HG03064 (cell line): ENCODE results near the gene DGCR2.
"Not testable (repeated sequence)": the region's sequence is repeated elsewhere in the genome, so short reads cannot be mapped to it uniquely, and the experiment has no call there.

Experiments used
- ATAC-seq: cut with Tn5 transposase; IDR thresholded peaks from one replicate; pipeline ENCODE4 v1.9.1; 2021; ENCODE audit warnings: low read depth; ENCODE audit not compliant: unreplicated experiment

The DGCR2 gene

DNA sequence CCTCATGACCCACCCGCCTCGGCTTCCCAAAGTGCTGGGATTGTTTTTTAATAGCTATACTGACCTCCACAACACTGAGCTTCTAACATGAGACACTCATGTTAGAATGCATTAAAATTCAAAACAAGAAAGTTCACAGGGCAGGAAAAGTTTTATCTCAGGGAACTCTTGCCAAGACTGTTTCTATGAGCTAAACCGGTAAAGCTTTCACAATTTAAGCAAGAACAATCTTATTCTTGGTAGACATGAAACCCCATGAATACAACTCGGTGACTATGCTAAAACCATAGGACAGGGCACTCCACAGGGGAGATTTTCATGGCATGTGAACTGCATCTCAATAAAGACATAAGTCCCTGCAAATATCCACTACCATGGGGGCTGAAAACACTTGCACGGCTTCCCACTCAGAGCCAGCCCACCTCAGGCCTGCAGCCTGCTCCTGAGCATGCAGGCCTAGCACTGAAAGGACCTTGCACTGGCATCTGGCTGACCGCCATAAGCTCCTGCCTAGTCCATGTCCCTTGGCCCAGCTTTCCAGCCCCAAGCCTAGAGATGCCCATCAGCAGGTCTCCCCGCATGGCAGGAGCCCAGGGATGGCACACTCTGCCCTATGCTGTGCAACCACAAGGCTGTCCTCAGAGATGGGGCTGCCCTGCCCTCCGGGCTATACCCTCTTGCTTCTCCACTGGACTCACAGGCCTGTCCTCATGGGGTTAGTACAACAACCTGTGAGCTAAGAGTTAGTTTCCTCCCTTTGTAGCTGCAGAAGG, 58.4 kb downstream of the DGCR2 start:
- no peak for ATAC-seq

DNA sequence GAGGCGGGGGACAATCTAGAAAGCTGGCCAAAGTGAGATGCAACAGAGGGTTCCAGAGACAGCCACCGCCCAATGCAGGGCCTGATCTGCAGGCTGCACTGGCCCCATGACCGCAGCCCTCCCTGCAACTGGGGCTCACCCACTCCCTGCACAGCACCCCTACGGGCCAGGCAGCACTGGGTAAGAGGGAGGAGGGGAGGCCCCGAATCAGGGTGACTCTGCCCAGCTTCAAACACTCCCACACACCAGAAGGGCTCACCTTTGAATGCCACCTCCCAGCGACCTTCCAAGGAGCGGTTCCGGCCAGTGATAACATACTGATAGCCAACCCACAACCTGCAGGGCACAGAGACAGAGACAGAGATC, 59.3 kb downstream of the DGCR2 start:
- no peak for ATAC-seq

DNA sequence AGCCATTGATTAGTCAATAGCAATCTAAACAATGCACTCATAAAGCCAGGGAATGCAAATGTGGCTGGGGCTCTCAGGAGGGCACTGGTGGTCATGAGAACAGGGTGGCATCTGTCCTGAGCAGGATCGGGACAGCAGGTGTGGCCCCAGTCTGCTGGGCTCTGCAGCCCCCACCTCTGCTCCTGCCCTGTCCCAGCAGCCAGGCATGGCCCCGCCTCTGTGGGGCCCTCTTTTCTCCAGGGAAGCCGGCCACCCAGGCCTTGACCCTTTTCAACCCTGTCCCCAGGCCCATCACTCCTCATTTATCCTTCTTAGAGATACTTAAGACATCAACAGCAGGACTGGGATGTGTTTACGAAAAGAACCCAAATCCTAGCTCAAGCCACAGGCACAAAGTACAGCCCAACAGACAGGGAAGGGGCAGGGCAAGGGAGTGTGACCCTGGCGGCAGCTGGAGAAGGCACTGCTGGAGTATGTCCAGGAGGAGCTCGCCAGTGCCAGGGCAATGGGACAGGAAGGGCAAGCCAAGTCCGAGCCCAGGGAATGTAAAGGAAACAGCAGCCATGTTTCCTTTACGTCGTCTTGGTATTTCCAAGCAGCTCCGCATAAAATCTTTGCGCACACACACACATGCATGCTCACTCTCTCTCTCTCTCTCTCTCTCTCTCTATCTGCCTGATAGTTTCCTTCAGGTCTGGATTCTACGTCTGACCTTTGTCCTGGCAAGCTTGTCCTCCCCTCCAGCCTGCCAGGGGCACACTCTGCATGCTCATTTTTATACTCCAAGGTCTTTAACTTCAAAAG, 59.9 kb downstream of the DGCR2 start:
- ATAC-seq, result no peak

DNA sequence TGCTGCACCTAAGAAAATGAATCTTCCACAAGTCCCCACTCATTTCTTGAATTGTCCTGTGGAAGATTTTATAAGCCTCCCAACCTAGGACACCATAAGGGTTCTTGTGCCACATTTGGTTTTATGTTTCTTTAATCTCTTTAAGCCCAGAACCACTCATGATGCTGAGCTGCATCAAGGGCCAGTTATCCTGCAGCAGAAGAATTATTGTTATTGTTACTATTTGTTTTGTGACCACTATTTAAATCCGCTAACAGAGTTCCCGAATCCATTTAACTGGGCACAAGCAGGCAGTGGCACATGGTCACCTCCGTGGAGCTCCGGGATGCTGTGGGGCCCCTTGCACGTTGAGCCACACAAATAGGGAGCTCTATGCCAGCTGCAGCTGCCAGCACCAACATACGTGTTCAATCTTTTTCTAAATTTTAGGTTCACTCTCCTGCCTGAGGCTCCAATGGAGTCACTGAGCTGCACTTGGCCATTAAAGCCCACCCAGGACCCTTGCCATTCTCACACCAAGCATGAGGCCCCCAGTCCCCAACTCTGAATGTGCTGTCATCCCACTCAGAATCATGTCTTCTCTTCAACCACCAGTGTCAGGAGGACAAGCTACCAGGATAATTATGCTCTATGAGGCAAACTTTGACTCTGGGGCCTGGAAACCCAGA, 60.6 kb downstream of the DGCR2 start:
- ATAC-seq, result no peak

DNA sequence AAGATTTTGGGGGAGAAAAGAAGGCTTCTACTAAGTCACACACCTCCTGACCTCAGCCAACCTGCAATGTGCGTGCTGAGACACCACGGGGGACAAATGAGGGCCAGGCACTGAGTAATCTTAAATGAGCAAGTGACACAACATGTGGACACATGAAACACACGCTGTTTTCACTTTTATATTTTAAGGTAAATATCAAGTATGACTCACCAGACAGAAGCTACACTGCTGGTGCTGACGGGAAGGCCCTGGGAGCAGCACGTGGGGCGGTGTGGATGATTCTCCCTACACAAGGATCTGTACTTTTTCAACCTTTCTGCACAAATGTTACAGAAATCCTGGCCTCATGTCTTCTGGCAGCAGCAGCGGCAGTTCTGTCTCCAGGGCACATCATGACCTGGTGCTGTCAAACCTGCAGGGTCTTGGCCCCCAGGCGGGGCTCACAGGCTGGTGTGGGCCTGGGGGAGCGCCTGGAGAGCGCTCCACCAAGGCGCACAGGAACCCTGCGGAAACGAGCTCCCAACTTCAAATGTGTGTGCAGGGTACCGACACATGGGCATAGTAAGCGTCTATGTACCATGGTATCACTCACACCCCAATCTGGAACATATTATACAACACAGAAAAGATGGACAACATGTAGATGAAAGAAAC, 61.7 kb downstream of the DGCR2 start:
- no peak for ATAC-seq

DNA sequence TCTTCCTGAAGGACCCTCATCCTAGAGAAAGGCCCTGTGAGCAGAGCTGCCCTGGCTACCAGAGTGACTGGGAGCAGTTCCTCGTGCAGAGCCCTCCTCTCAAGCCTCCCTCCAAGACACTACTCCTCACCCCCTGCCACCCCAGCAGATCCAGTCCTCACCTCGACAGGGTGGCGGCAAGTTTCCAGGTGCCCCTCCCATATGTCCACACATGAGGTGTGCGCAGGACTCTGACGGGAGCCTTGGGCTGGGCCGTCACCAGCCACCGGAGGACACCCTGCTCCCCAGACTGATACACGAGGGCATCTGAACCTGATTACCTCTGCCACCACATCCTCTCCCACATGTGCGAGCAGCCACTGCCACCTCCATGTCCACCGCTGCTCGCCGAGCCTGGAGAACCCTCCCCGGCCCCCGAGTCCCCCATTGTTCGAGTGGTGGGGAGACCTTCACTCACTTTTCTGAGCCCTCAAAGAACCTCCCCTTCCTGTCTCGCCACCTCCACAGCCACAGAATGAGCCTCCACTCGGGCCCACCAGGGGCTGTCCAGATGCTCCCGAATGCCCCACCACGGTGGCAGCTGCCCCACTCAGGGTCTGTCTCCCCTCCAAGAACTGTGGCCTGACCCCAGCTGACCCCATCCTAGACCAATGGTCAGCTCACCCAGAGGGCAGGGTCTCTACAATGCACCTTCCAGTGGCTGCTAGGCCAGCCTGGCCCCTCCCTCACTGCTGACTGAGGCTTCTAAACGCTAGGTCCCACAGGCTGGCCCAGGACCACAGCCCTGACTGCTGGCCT, 62.5 kb downstream of the DGCR2 start:
- ATAC-seq, result no peak

DNA sequence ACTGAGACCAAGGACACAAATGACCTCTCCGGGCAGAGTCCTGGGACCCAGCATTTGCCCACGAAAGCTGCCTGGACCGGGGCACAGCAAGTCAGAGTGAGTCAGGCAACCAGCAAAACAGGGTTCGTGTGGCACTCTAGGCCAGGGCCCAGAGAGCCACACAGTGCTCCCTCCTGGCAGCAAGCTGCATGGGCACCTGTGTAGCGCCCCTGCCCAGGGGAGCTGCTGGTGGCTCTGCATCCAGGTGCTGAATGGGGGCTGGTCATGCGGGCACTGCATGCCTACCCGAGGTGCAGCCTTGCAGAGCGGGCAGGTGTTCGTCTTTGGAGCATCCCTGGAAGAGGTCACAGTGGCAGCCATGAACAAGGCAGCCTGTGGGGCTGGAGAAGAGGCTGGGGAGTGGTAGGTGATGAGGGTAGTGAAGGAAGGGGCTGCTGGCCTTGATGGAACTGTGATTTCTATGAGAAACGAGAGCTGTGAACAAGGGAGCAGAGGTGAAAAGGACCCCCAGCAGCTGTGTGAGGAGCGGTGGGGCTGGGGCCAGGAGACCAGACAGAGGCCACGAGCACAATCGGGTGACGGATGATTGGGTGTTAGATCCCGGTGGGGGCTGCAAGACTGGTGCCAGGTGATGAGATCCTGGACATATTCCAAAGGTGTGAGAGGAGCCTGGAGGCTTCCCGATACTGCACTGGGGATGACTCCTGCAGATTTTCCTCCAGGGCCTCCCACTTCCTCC, 63.3 kb downstream of the DGCR2 start:
- no peak for ATAC-seq

DNA sequence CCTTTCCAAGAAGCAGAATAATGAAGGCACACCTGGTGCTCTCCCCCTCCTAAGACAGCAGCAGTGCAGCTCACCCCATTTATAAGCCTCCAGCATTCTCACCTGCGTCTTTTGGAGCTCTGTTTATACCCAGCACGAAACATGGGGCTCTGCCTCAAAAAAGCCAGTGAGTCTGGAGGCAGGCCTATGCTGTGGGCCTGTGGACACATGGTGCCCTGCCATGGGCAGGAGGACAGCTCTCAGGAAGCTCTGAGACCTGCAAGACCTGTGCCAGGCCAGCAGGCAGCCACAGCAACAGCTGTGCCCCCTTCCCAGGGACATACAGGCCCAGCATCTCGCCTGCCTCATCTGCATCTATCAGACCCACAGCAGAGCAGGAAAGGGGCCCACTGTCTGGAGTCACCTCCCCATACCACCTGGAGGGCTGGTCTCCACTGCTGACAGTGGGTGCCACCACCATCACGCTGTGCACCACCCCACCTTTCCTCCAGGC, 64.2 kb downstream of the DGCR2 start:
- no peak for ATAC-seq

DNA sequence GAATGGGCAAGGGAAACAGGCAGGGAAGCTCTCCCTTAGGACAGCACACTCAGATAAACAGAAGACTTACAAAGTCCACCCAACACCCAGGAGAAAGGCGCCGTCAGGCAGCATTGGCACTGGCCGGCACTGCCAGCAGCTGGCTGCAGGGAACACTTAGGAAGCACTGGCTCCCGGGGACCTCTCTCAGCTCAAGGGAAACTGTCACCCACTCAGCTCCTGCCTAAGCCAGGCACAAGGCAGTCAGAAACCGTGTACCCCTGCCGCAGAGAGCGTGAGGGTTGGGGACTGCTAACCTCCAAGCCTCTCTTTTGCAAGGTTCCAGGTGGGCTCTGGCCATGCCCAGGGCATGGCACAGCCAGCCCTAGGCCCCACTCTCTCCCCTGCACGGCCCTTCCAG, 64.7 kb downstream of the DGCR2 start:
- no peak for ATAC-seq

DNA sequence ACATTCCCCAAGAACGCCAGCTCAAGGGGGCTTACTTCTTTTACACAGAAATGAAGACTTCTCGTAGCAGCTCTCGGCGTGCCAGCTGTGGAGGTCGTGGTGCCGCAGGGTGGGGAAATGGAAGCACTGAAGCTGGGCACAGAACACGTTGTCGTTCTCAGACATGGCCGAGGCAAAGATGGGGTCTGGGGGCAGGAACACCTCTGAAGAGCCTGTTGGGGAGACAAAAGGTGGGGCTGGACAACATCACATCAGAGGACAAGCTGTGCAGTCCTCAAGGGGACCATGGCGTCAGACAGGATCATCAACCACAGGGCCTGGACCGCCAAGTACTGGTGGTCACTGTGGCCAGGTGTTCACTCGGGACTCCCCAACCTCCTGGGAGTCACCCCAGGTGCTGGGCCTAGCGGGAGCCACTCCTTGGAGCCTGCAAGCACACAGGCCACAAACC, 65.2 kb downstream of the DGCR2 start:
- ATAC-seq, result no peak

DNA sequence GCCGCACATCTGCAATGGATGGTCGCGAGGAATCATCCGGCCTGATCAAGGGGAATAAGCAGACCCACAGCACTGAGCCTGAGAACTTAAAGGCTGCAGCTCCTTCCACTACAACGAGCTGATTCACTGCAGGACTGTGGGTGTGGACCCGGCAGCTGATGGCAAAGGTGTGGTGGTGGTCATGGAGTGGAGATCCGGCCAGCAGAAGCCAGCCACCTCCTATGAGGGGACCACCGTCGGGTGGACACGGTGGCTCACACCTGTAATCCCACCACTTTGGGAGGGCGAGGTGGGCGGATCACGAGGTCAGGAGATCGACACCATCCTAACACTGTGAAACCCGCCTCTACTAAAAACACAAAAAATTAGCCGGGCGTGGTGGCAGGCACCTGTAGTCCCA, 66.4 kb downstream of the DGCR2 start:
- no peak for ATAC-seq

DNA sequence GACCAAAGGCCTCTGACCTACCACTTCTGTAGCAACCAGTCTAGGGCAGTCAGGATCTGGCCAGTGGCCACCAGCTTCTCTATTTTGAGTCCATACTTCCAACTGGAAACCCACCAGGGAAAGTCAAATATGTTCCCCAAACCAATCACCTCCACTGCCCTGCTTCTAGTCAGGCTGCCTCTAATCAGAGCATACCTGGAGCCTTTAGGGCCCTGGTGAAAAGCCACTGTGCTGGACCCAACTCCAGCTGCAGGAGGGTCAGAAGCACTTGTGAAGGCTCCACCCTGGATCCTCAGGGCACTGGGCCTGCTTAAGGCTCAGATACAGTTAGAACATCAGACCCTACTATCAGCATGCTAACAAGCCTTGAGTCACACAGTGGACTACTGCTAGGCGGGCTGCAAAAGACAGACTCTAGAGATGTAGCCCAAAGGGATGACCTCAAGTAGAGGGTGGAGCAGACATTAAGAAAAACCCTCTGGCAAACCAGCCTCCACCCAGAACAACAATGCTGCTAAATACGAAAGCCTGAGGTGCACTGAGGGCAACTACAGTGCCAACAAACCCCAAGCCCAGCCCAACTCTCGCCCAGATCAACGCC, 69.2 kb downstream of the DGCR2 start:
- ATAC-seq, result no peak

DNA sequence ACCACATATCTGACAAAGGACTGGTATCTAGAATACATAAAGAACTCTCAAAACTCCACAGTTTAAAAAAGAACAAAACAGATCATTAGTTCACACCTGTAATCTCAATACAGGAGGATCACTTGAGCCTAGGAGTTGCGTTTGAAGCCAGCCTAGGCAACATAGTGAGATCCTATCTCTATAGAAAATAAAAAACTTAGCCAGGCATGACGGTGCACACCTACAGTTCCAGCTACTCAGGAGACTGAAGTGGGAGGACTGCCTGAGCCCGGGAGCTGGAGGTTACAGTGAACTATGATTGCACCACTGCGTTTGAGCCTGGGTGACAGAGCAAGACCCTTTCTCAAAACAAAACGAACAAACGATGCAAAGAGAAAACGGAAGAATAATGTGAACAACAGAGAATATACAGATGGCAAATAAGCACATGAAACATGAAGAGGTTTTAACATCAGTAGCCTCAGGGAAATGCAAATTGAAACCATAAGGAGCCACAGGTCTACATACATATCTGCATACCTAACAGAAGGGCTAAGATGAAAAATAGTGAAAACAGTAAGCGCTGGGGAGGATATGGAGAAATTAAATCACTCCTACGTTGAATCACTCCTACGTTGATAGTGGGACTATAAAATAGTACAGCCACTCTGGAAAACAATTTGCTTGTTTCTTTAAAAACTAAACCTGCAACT, 70.7 kb downstream of the DGCR2 start:
- ATAC-seq, result no peak

DNA sequence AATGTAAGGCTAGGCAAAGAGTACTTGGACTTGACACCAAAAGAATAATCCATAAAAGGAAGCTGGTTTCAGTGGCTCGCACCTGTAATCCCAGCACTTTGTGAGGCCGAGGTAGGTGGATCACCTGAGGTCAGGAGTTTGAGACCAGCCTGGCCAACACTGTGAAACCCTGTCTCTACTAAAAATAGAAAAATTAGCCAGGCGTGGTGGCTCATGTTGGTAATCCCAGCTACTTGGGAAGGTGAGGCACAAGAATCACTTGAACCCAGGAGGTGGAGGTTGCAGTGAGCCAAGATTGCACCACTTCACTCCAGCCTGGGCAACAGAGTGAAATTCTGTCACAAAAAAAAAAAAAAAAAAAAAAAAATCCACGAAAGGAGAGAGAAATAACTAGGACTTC, 71.4 kb downstream of the DGCR2 start:
- not testable (repeated sequence) for ATAC-seq

DNA sequence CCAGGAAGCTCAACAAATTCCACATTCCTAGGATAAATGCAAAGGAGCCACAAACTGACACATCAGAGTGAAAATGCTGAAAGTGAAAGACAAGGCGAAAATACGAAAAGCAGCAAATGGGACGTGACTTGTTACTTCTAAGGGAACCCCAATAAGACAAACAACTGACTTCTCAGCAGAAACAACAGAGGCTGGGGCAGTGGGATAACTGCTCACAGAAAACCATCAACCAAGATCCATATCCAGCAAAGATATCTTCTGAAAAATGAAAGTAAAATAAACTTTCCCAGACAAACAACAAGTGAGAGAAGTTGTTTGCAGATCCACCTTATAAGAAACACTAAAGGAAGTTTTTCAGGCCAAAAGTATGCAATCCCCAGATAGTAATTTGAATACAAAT, 72.1 kb downstream of the DGCR2 start:
- no peak for ATAC-seq

DNA sequence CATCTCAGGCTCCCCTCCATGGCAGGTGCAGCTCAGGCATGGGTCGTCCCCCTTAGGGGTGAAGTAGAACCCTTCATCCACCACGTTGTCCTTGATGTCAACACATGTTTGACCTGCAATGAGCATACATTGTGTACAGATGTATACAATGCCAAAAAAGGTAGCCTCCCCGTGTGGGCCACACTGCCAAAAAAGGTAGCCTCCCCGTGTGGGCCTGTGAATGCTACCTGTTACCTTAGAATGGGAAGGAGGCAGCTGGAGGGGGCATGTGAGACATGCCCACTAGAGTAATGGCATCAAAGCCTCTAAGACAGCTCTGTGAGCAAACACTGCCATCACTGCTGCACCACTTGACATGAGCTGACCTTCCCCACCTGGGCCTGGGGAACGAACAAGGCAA, 73.7 kb downstream of the DGCR2 start:
- no peak for ATAC-seq

DNA sequence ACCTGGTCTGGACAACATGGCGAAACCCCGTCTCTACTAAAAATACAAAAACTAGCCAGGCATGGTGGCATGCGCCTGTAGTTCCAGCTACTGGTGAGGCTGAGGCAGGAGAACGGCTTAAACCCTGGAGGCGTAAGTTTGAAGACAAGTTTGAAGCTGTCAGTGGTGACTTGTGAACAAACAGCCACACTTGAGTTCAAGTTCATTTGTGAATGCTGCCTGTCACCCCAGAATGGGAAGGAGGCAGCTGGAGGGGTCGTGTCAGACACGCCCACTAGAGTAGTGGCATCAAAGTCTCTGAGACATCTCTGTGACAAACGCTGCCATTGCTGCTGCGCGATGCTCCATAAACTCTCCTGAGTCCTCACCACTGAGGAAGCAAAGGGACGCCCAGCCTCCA, 74.2 kb downstream of the DGCR2 start:
- no peak for ATAC-seq
